CD4-positive, alpha-beta T cell treated with Interleukin-15 for 4 hours (primary cell): ENCODE measurements around the gene DAND5.

Experiments
- DNase-seq: peaks from one replicate; pipeline ENCODE4 v3.0.0-alpha.2; 2020; ENCODE audit warnings: low spot score

DAND5 gene

GRCh38 chr19:13010038-13010991 lies 40.9 kb downstream of the DAND5 start:
- DNase-seq: no peak

- no peak for DNase-seq
Measured at GRCh38 chr19:13010992-13011652, 41.7 kb downstream of the DAND5 start.

GRCh38 chr19:13011653-13012389 lies 42.4 kb downstream of the DAND5 start:
- no peak for DNase-seq

DNA sequence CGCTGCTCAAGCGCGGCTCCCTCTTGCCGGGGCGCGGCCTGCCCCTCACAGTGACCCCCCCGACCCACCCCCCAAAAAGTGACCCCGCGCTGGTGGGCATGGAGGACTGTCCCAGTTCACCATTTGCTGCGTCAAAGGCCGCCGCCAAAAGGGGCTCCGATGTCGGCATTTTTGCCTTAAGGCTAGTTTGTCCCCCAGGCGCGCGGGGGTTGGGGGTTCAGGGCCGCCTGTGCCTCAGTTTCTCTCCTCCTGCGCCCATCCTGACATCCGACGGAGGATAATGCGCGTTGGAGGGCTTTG lies 43.0 kb downstream of the DAND5 start:
- DNase-seq: no peak

- no peak for DNase-seq
Measured at GRCh38 chr19:13012690-13013608, 43.6 kb downstream of the DAND5 start.

DNA sequence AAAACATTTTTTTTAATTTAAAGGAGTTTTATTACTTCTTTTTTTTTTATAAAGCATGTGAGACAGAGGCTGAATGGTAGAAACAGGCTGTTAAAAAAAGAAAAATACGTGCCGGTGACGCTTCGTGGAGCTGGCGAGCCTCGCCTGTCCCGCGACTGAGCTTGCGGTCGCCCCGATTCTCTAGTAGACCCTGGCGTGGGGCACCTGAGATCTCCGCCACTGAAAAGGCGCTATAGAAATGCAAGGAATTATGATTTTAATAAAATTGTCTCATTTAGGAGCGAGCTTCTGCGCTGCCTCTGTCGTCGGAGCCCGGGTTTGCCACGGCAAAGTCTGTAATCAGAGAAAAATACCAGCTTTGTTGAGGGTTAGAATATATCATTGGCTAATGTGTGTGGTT lies 44.3 kb downstream of the DAND5 start:
- no peak for DNase-seq

DNA sequence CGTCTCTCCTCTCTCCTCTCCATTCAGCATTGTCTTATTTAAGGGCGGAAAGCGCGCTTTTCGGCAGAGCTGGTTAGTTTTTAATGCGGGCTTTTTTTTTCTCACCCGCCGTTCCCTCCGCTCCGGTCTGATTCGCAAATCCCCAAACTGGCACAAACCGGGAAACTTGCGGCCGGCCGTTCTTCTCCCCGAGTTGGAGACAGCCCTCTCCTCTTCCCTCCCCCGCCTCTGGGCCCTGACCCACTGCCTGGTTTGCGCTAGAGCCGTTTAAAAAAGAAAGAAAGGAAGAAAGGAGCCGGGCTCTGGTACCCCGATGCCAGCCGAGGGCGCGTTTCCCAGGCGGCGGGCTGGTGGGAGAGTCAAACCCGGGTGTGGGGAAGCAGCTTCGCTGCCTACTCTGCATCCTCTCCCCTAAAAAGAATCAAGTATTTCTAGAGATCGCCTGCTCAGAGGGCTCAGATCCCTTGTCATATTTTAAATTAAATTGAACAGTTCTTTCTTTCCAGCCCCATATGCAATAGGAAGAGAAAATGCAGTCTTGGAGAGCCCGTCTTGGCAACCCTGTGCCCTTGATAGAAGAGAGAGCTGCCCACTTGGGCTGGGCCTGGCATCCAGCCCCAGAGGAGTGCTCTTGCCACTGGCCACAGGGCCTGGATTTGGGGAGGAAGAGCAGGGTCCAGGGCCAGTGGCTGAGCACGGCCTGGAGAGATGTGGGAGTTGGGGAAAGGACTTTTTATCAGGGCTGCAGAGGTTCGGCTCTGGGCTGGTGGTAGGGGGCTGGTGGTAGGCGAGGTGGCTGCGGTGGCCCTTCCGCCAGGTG lies 44.9 kb downstream of the DAND5 start:
- no peak for DNase-seq

DNA sequence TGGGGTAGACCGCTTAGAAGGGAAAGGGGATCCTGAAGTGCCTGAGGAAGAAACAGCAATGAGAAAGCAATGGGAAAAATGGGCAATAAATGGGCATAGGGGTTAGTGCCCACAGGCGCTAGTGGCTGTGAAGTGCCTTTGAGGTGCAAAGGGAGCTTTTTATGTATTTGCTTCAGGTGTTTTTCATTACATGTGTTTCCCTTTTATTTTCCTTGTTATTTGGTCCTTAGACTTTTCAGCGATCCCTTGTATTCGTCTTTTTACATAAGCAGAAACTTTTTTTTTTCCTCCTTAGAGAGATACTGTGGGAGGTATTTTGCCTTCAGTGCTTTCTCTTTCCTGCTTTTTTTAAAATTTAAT lies 45.5 kb downstream of the DAND5 start:
- DNase-seq: no peak

DNA sequence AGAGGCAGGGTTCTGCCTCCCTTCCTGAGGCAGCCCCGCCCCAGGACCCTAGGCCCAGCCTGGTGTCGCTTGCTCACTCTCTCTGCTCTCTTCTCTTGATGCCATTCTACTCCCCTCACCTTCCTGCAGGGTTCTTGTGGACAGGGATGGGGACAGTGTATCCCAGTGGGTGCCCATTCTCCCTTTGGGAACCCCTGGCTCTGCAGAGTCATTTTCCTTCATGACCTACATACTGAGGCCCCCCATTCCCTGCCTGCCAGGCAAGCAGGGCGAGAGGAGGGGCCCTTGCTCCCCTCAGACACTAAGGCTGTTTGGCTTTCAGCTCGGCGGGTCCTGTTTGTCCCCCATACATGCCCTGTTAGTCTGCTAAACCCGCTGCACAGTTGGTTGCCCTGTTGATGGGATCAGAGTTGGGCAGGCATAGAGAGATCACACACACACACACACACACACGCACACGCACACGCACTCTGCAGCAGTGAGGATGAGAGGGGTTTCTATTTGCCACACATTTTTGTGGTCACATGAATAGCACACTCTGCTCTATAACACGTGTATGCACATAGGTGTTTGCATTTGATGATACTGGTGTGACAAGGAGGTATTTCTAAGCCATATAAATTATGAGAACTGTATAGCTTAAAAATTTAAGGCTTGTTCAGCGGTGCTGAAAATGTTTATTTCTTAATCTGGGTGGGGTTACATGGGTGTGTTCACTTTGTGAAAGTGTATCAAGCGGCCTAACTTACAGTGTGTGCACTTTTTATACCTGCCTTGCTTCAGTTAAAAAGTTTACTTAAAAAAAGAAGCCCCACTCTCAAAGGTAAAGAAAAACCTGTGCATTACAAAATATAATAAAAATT lies 46.2 kb downstream of the DAND5 start:
- DNase-seq: no peak

- no peak for DNase-seq
Measured at GRCh38 chr19:13016245-13016627, 46.9 kb downstream of the DAND5 start.

- no peak for DNase-seq
Measured at GRCh38 chr19:13016628-13017305, 47.4 kb downstream of the DAND5 start.

DNA sequence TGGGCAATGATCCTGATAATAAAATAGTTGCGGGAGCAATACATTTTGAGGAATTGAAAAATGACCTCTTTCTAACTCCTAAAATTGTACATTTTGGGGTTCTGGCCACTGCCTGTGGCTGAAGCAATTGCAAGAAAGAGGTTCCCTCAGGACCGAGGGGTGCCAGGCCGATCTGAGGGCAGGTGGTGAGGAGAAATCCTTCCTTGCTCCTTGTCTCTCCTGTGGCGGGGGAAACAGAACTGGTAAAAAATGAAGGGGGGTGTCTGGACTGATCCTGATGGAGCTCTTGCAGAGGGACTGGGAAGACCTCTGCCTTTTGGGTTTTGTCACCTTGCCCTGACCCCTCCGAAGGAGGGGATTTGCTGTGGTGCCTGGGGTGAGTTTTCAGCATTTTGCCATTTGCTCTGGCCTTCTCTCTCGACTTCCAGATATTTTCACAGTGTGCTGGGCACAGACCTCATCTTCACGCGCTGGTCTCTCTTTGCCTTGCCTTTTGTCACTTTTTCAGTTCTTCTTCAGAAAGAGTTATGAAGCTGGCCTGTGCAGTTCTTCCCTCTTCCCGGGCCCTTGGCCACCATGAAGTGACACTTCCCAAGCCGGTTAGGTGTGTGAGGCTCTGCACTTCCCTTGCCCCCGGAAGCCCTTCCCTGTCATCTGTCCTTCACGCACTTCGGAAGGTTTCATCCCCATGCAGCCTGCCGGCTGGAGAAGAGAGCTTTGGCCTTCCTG lies 48.1 kb downstream of the DAND5 start:
- no peak for DNase-seq

DNA sequence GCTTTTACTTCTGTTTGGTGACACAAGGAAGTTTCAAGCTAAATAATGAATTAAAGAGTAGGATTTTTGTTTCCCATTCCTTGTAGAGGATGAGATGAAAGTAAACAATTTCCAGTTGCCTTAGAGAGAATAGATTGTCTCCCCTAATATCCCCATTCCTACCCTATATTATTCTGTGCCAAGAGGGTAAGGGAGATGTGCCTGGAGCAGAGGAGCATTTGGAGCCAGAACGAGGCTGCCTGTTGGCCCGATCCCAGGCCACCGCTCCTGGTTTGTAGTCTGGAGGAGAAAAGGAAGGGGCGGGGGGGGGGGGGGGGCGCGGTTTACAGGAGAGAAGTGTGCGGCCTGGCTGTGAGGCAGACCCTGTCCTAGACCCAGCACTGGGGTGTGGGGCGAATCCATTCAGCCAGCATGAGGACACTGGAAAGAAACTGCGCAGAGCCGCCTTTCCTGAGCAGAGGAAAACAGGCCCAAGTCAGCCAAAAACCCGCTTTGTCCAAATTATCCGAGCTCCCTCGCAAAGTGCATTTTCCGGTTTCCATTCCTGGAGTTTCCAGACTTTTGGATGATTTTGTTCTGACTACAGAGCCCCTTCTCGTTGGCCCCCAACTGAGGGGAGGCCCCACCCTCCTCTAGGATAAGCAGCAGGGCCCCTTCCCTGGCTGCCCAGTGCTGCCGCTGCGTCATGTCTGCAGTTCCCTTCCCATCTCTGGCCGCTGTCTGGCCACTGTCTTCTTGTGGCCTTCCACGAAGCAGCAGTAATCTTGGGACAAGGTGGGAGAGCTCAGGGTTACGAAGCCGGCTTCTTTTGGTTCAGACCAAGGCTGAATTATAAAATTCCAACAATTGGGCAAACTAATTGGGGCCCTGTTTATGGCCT lies 48.9 kb downstream of the DAND5 start:
- no peak for DNase-seq

GRCh38 chr19:13019332-13019731 lies 50.0 kb downstream of the DAND5 start:
- no peak for DNase-seq

- no peak for DNase-seq
Measured at GRCh38 chr19:13020002-13020414, 50.6 kb downstream of the DAND5 start.

GRCh38 chr19:13022111-13022858 lies 52.9 kb downstream of the DAND5 start:
- DNase-seq: no peak
